ENCODE data around the gene TMEM123. TPM values are rescaled to one million over a fixed set of nuclear protein-coding genes. Genes with fewer than 3 reads are reported as not detected.

The TMEM123 gene
- total and polyA plus RNA-seq, 2 of the 13 experiments (the other 11 are each of a cell fraction or from before 2014, with no cell fraction given) = 365 to 2,761 TPM

DNA sequence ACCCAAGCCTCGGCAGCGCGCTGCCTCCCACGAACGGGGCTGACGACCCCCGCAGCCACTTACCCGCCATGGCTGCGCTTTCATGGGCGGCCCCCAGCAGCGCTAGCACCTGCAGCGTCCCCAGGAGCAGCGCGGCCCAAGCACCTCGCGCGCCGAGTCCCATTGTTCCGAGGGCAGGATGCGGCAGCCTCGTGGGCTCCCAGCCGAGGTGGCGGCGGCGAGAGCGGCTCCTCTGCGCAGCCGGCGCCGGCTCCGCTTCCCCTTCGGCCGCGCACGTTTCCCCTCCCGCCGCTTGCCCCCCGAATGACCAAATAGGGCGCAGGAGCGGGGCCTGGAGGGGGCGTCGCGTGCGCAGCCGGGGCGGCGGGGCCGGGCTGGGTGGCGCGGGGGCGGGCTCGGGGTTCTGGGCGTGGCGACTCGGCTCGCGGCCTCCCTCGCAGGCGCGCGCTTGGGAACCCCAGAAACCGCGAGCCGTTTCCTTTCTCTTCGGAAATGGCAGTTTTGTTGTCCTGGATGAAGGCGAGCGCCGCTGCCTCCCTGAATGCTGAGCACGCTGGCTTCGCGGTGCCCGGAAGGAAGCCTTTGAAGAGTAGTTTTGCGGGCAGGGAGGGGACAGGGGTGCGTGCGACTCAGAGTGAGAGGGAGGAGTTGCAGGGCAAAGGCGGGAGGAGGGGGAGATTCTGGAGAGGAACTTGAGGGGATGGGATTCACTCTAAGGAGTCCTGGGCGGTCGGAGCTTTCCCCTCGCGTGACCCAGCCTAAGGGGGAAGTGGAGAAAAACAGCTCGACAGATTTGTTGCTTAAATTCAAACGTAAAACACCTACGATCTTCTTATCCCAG, at the start of gene TMEM123 (continued):
- no peak for TF ChIP-seq HNF1A (IDR thresholded peaks at IDR 0.05; ENCODE audit: low read depth)
- TF ChIP-seq HNF1A (CRISPR knock-in tag; IDR thresholded peaks at IDR 0.05; ENCODE audit: borderline replicate concordance) = peak; percentile 58; the same call in 1 of the 2 replicates
- TF ChIP-seq RELA (CRISPR knock-in tag; IDR thresholded peaks at IDR 0.05) = 0 out of 2 replicates have a peak, but pooled peaks have one; percentile 6
- TF ChIP-seq, protein P1, sequence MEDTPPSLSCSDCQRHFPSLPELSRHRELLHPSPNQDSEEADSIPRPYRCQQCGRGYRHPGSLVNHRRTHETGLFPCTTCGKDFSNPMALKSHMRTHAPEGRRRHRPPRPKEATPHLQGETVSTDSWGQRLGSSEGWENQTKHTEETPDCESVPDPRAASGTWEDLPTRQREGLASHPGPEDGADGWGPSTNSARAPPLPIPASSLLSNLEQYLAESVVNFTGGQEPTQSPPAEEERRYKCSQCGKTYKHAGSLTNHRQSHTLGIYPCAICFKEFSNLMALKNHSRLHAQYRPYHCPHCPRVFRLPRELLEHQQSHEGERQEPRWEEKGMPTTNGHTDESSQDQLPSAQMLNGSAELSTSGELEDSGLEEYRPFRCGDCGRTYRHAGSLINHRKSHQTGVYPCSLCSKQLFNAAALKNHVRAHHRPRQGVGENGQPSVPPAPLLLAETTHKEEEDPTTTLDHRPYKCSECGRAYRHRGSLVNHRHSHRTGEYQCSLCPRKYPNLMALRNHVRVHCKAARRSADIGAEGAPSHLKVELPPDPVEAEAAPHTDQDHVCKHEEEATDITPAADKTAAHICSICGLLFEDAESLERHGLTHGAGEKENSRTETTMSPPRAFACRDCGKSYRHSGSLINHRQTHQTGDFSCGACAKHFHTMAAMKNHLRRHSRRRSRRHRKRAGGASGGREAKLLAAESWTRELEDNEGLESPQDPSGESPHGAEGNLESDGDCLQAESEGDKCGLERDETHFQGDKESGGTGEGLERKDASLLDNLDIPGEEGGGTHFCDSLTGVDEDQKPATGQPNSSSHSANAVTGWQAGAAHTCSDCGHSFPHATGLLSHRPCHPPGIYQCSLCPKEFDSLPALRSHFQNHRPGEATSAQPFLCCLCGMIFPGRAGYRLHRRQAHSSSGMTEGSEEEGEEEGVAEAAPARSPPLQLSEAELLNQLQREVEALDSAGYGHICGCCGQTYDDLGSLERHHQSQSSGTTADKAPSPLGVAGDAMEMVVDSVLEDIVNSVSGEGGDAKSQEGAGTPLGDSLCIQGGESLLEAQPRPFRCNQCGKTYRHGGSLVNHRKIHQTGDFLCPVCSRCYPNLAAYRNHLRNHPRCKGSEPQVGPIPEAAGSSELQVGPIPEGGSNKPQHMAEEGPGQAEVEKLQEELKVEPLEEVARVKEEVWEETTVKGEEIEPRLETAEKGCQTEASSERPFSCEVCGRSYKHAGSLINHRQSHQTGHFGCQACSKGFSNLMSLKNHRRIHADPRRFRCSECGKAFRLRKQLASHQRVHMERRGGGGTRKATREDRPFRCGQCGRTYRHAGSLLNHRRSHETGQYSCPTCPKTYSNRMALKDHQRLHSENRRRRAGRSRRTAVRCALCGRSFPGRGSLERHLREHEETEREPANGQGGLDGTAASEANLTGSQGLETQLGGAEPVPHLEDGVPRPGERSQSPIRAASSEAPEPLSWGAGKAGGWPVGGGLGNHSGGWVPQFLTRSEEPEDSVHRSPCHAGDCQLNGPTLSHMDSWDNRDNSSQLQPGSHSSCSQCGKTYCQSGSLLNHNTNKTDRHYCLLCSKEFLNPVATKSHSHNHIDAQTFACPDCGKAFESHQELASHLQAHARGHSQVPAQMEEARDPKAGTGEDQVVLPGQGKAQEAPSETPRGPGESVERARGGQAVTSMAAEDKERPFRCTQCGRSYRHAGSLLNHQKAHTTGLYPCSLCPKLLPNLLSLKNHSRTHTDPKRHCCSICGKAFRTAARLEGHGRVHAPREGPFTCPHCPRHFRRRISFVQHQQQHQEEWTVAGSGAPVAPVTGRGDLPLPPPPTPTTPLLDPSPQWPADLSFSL (CRISPR knock-in tag; IDR thresholded peaks at IDR 0.05) = no peak
- TF ChIP-seq HOXA3 (CRISPR knock-in tag; IDR thresholded peaks at IDR 0.05) = no peak
- TF ChIP-seq ZNF34 (CRISPR knock-in tag; IDR thresholded peaks at IDR 0.05; ENCODE audit: borderline replicate concordance) = 0 out of 2 replicates have a peak, but pooled peaks have one; percentile 40
- no peak for TF ChIP-seq ZNF10 (CRISPR knock-in tag; IDR thresholded peaks at IDR 0.05; ENCODE audit: borderline replicate concordance, low read depth)
- TF ChIP-seq PCBP2 (optimal IDR thresholded peaks at IDR 0.05; ENCODE audit: low read depth, low read length, poor library complexity, severe bottlenecking) = no peak
- peak; percentile 77 for TF ChIP-seq BRF2 (CRISPR knock-in tag; IDR thresholded peaks at IDR 0.05)
- TF ChIP-seq ZNF317 (CRISPR knock-in tag; IDR thresholded peaks at IDR 0.05) = no peak
- TF ChIP-seq MAFF (IDR thresholded peaks at IDR 0.05; ENCODE audit: low read depth, low read length) = no peak
- TF ChIP-seq ZNF709 (CRISPR knock-in tag; IDR thresholded peaks at IDR 0.05) = peak; percentile 54
- TF ChIP-seq ZNF484 (CRISPR knock-in tag; IDR thresholded peaks at IDR 0.05; ENCODE audit: borderline replicate concordance, low read depth) = no peak
- no peak for TF ChIP-seq HNRNPUL1 (IDR thresholded peaks at IDR 0.05; ENCODE audit: low read depth, low read length)
- no peak; the same call in 1 of the 2 replicates for TF ChIP-seq ETV6 (CRISPR knock-in tag; conservative IDR thresholded peaks at IDR 0.05)
- TF ChIP-seq XBP1 (CRISPR knock-in tag; IDR thresholded peaks at IDR 0.05) = no peak
- no peak for TF ChIP-seq POLR2AphosphoS2 (IDR thresholded peaks at IDR 0.05; ENCODE audit: low read depth, low read length)
- TF ChIP-seq BORCS8-MEF2B (CRISPR knock-in tag; IDR thresholded peaks at IDR 0.05) = no peak

All from HepG2 (cell line).